ENCODE results near the gene BPIFA2. TPM values are rescaled to one million over a fixed set of nuclear protein-coding genes. Genes with fewer than 3 reads are reported as not detected.

The BPIFA2 gene
- polyA plus RNA-seq, 1 experiment, result not detected

DNA sequence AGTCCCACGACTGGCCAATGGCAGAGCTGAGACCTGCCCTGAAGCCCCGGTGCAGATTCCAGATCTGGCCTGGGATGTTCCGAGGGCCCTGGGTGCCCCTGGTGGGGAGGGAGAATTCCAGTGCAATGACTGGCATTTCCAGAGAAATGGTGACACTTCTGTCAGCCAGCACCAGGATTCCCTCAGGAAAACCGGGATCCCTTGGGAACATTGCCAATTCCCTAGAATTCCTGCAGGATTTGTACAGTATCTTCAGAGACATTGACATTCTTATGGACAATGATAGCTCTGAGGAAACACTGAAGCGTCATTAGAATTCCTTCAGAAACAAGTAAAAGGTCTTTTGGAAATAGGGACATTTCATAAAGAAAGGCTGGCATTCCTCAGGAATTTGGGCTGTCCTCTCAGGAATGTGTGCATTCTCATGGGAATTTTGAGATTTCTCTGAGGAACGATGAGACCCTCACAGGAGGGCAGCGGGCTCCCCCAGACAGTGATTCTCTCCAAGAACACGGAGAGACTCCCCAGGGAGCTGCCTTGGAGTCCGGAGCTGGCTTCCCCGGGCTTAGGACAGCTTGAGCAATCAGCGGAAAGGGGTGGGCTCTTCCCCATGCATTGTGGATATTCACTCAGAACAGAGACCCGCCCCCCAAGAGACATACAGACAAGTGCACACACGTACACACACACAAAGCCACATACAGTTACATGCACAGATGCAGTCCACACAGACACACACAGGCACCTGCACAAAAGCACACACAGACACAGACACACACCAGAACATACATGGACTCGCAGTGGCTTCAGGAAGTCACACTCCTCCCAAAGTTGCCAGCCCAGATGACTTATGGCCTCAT, 35.2 kb upstream of the BPIFA2 start:
- ChIA-PET POLR2A (no interaction called here), CTCF (no interaction called here)
- TF ChIP-seq, protein P1, sequence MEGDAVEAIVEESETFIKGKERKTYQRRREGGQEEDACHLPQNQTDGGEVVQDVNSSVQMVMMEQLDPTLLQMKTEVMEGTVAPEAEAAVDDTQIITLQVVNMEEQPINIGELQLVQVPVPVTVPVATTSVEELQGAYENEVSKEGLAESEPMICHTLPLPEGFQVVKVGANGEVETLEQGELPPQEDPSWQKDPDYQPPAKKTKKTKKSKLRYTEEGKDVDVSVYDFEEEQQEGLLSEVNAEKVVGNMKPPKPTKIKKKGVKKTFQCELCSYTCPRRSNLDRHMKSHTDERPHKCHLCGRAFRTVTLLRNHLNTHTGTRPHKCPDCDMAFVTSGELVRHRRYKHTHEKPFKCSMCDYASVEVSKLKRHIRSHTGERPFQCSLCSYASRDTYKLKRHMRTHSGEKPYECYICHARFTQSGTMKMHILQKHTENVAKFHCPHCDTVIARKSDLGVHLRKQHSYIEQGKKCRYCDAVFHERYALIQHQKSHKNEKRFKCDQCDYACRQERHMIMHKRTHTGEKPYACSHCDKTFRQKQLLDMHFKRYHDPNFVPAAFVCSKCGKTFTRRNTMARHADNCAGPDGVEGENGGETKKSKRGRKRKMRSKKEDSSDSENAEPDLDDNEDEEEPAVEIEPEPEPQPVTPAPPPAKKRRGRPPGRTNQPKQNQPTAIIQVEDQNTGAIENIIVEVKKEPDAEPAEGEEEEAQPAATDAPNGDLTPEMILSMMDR (IDR thresholded peaks at IDR 0.05; ENCODE audit: low read depth, low read length), result no peak

DNA sequence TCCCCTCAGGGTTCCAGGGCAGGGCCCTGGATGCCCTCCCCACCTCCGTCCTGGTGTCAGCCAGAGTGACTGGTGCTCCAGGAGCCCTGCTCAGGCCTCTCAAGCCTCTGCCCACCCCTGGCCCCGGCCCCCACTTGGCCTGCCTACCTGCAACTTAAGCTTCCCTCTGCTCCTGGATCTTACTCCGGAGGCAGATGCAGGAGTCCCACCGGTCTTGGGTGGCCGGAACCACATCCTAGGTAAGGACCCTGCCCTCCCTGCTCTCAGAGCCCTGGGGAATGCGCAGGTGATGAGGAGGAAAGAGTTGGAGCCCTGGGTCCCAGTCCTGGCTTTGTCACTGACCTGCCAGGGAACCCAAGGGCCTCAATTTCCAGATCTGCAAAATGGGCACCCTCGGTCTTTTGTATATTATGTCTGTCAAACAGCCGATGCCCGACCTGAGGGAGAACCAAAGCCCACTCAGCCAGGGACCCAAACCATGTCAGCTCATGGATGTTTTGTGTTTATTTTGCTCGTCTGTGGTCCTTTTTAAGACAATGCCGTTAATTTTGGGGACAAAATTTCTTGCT, 34.5 kb upstream of the BPIFA2 start:
- TF ChIP-seq, protein P1 (IDR thresholded peaks at IDR 0.05; ENCODE audit: low read depth, low read length), result no peak
- Histone ChIP-seq H3K9me3 (ENCODE audit: control insufficient read depth, insufficient read depth, low read length) (no peaks in the 10 kb centered on the region), H3K27ac (ENCODE audit: low read depth, low read length) (no peak overlapping the region), H3K4me3 (ENCODE audit: low read depth, low read length) (no peak overlapping the region), H3K27me3 (ENCODE audit: control insufficient read depth, insufficient read depth, low read length) (peaks cover 5% of the 10 kb centered on the region)
- CTCF ChIA-PET, result no interaction called here
- POLR2A ChIA-PET, result no interaction called here
- DNase-seq (ENCODE audit: low read depth, low spot score), result no peak

More for the DNA sequence above, 35.2 kb upstream of the BPIFA2 start:
- H3K9me3 ChIP-seq (ENCODE audit: control insufficient read depth, insufficient read depth, low read length), result no peaks in the 10 kb centered on the region
- DNase-seq (ENCODE audit: low read depth, low spot score), result no peak
- no peak overlapping the region for H3K4me3 ChIP-seq (ENCODE audit: low read depth, low read length)
- peaks cover 5% of the 10 kb centered on the region for H3K27me3 ChIP-seq (ENCODE audit: control insufficient read depth, insufficient read depth, low read length)
- no peak overlapping the region for H3K27ac ChIP-seq (ENCODE audit: low read depth, low read length)

DNA sequence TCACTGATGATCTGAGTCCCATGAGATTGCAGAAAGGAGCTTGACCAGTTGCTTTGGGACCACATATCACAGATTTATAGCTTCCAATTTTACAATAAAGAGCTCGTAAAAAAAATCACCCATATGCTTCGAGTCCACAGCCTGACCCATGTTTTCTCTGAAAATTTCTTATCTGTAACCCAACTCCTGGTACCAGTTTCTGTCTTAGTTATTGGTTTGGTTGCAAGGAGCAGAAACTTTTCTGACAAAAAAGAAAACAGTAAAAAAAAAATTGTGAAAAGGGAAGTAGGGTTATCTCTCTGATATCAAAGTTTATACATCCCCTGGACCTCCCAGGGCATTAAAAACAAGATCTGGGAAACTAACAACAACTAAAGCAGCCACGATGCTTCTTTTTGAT, 30.8 kb upstream of the BPIFA2 start:
- Histone ChIP-seq H3K4me3 (ENCODE audit: low read depth, low read length) (no peak overlapping the region), H3K9me3 (ENCODE audit: control insufficient read depth, insufficient read depth, low read length) (no peaks in the 10 kb centered on the region; the same call in 1 of the 2 replicates), H3K27ac (ENCODE audit: low read depth, low read length) (no peak overlapping the region), H3K27me3 (ENCODE audit: control insufficient read depth, insufficient read depth, low read length) (no peaks in the 10 kb centered on the region)
- TF ChIP-seq, protein P1 (IDR thresholded peaks at IDR 0.05; ENCODE audit: low read depth, low read length), result no peak
- POLR2A ChIA-PET, result no interaction called here
- no peak for DNase-seq (ENCODE audit: low read depth, low spot score)
- CTCF ChIA-PET, result no interaction called here

DNA sequence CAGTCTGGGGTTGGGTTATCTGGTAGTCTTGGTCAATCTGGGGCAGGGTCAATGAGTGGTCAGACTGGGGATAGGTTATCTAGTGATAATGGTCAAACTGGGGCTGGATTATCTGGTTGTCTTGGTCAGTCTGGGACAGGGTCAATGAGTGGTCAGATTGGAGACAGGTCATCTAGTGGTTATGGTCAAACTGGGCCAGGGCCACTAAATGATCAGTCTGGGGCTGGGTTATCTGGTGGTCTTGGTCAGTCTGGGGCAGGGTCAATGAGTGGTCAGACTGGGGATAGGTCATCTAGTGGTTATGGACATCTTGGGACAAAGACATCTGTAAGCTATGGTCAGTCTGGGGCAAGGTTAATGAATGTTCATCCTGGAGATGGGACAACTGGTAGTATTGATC, 28.5 kb upstream of the BPIFA2 start:
- H3K27me3 ChIP-seq (ENCODE audit: control insufficient read depth, insufficient read depth, low read length), result no peaks in the 10 kb centered on the region
- POLR2A ChIA-PET, result no interaction called here
- TF ChIP-seq, protein P1 (IDR thresholded peaks at IDR 0.05; ENCODE audit: low read depth, low read length), result no peak
- H3K4me3 ChIP-seq (ENCODE audit: low read depth, low read length), result no peak overlapping the region
- H3K27ac ChIP-seq (ENCODE audit: low read depth, low read length), result no peak overlapping the region
- no peaks in the 10 kb centered on the region; the same call in 1 of the 2 replicates for H3K9me3 ChIP-seq (ENCODE audit: control insufficient read depth, insufficient read depth, low read length)
- DNase-seq (ENCODE audit: low read depth, low spot score), result no peak
- CTCF ChIA-PET, result no interaction called here

DNA sequence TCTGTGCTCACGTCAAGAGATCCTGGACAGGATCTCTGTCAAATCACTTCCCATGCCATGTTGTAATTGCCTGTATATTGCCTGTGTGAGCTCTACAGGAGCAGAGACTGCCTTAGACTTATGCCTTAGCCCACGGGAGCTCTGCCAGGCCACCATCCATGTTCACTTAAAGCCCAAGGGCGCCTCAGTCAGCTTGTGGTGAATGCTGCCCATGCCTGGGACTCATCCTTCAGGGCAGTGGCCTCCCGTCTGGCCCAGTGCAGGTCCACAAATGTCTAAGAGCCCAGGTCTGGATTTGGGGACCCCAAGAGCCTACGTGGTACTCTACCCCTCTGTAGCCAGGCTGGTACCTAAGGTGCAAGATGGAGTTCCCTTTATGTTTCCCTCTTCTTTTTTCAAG, 22.4 kb upstream of the BPIFA2 start:
- Histone ChIP-seq H3K4me3 (ENCODE audit: low read depth, low read length) (no peak overlapping the region), H3K27ac (ENCODE audit: low read depth, low read length) (no peak overlapping the region), H3K27me3 (ENCODE audit: control insufficient read depth, insufficient read depth, low read length) (no peaks in the 10 kb centered on the region), H3K9me3 (ENCODE audit: control insufficient read depth, insufficient read depth, low read length) (no peaks in the 10 kb centered on the region)
- POLR2A ChIA-PET, result no interaction called here
- CTCF ChIA-PET, result no interaction called here
- no peak for DNase-seq (ENCODE audit: low read depth, low spot score)
- TF ChIP-seq, protein P1 (IDR thresholded peaks at IDR 0.05; ENCODE audit: low read depth, low read length), result no peak
